Peyer's patch (tissue), 4 donors: ENCODE measurements around the gene PTPDC1. TPM values are rescaled to one million over a fixed set of nuclear protein-coding genes. Genes with fewer than 3 reads are reported as not detected.

Experiments
- DNase-seq, 3 donors: peaks; one replicate each; pipeline ENCODE4 v3.0.0-alpha.2; 2017 to 2019
- H3K27ac ChIP-seq, 4 donors: fragments of 200-600 bp; sonication (generic); one replicate each; pipeline ENCODE4 v1.5.1; 2016 to 2019
- H3K27me3 ChIP-seq, 2 donors: fragments of 200-600 bp; sonication (generic); one replicate each; pipeline ENCODE4 v1.5.1; 2019
- H3K36me3 ChIP-seq, 3 donors: fragments of 200-600 bp; sonication (generic); one replicate each; pipeline ENCODE4 v1.5.1; 2016 to 2019
- H3K4me1 ChIP-seq, 4 donors: fragments of 200-600 bp; sonication (generic); one replicate each; pipeline ENCODE4 v1.5.1; 2016 to 2019
- H3K4me3 ChIP-seq, 4 donors: fragments of 200-600 bp; sonication (generic); 1 replicate in 3 of 4; 2 replicates in 1 of 4; pipeline ENCODE4 v1.5.1; 2016 to 2019; ENCODE audit warnings: mild to moderate bottlenecking in 1 of 4
- H3K9me3 ChIP-seq, 4 donors: fragments of 200-600 bp; sonication (generic); one replicate each; pipeline ENCODE4 v1.5.1; 2016 to 2019; ENCODE audit warnings: mild to moderate bottlenecking in 1 of 4
- CTCF ChIP-seq, 6 experiments: fragments of 450-650 bp in 4 of 6; fragments of 200-600 bp in 2 of 6; sonication (generic) in 1 of 6; IDR thresholded peaks; one replicate each; pipeline ENCODE4 v1.5.1; 2017 to 2019; ENCODE audit warnings: antibody characterized with exemption in 6 of 6, mild to moderate bottlenecking in 3 of 6, moderate library complexity in 1 of 6
- POLR2A ChIP-seq, 2 donors: fragments of 450-650 bp; IDR thresholded peaks; one replicate each; pipeline ENCODE4 v1.5.1; 2017; ENCODE audit warnings: antibody characterized with exemption in 2 of 2, mild to moderate bottlenecking in 2 of 2, moderate library complexity in 2 of 2
- total RNA-seq, 4 donors: library from RNA; depleted of rRNA; stranded (reverse); fragments of >200 nt; gene quantifications; one replicate each; pipeline ENCODE4 v1.1.0, GENCODE V29; 2016

PTPDC1 gene
- total RNA-seq, 4 donors from 2014 or later: 7.2 to 15.7 (median 9.4) TPM

- no peaks in the 10 kb centered on the region for H3K4me1 ChIP-seq
- no peak overlapping the region for H3K4me3 ChIP-seq
- TF ChIP-seq CTCF (IDR thresholded peaks at IDR 0.05) (no peak), POLR2A (IDR thresholded peaks at IDR 0.05) (no peak)
- H3K27ac ChIP-seq: no peak overlapping the region
- no peaks in the 10 kb centered on the region for H3K36me3 ChIP-seq
- no peaks in the 10 kb centered on the region for H3K27me3 ChIP-seq
- H3K9me3 ChIP-seq: no peaks in the 10 kb centered on the region
- DNase-seq: no peak
Measured at GRCh38 chr9:94076557-94076956, 7.7 kb upstream of the PTPDC1 start.

- DNase-seq: no peak
- Histone ChIP-seq H3K4me3 (no peak overlapping the region), H3K9me3 (no peaks in the 10 kb centered on the region), H3K36me3 (no peaks in the 10 kb centered on the region), H3K27ac (no peak overlapping the region), H3K27me3 (no peaks in the 10 kb centered on the region), H3K4me1 (no peaks in the 10 kb centered on the region)
- TF ChIP-seq POLR2A (IDR thresholded peaks at IDR 0.05) (no peak), CTCF (IDR thresholded peaks at IDR 0.05) (no peak)
Measured at GRCh38 chr9:94078086-94078485, 6.2 kb upstream of the PTPDC1 start.

- H3K27ac ChIP-seq: no peak overlapping the region
Measured at GRCh38 chr9:94079236-94079635, 5.0 kb upstream of the PTPDC1 start.

GRCh38 chr9:94080249-94080648, 4.0 kb upstream of the PTPDC1 start:
- no peak overlapping the region for H3K27ac ChIP-seq
- DNase-seq: no peak
- H3K4me3 ChIP-seq: no peak overlapping the region
- H3K27me3 ChIP-seq: no peaks in the 10 kb centered on the region
- H3K9me3 ChIP-seq: no peaks in the 10 kb centered on the region
- H3K4me1 ChIP-seq: no peaks in the 10 kb centered on the region
- no peaks in the 10 kb centered on the region for H3K36me3 ChIP-seq
- TF ChIP-seq POLR2A (IDR thresholded peaks at IDR 0.05): no peak
- no peak for TF ChIP-seq CTCF (IDR thresholded peaks at IDR 0.05)

More at GRCh38 chr9:94079236-94079635, 5.0 kb upstream of the PTPDC1 start:
- no peak for TF ChIP-seq POLR2A (IDR thresholded peaks at IDR 0.05)
- TF ChIP-seq CTCF (IDR thresholded peaks at IDR 0.05): no peak
- no peak overlapping the region for H3K4me3 ChIP-seq
- no peaks in the 10 kb centered on the region for H3K9me3 ChIP-seq
- no peaks in the 10 kb centered on the region for H3K4me1 ChIP-seq
- no peak for DNase-seq
- no peaks in the 10 kb centered on the region for H3K27me3 ChIP-seq
- no peaks in the 10 kb centered on the region for H3K36me3 ChIP-seq

GRCh38 chr9:94081435-94081834, 2.8 kb upstream of the PTPDC1 start:
- no peak overlapping the region for H3K27ac ChIP-seq
- H3K27me3 ChIP-seq: no peaks in the 10 kb centered on the region
- no peak for TF ChIP-seq POLR2A (IDR thresholded peaks at IDR 0.05)
- no peak for TF ChIP-seq CTCF (IDR thresholded peaks at IDR 0.05)
- H3K4me3 ChIP-seq: no peak overlapping the region
- no peaks in the 10 kb centered on the region for H3K4me1 ChIP-seq
- no peaks in the 10 kb centered on the region for H3K9me3 ChIP-seq
- DNase-seq: no peak
- H3K36me3 ChIP-seq: no peaks in the 10 kb centered on the region

- H3K4me1 ChIP-seq: no peaks in the 10 kb centered on the region
Measured at GRCh38 chr9:94081864-94082463, 2.3 kb upstream of the PTPDC1 start.

More at GRCh38 chr9:94081864-94082463, 2.3 kb upstream of the PTPDC1 start:
- Histone ChIP-seq H3K4me3 (no peak overlapping the region), H3K9me3 (no peaks in the 10 kb centered on the region), H3K36me3 (no peaks in the 10 kb centered on the region), H3K27ac (no peak overlapping the region), H3K27me3 (no peaks in the 10 kb centered on the region)
- DNase-seq: no peak
- TF ChIP-seq POLR2A (IDR thresholded peaks at IDR 0.05) (no peak), CTCF (IDR thresholded peaks at IDR 0.05) (no peak)
